Activated T-helper 2 cell treated with anti-CD3 and anti-CD28 coated beads, Interferon-gamma antibody, Interleukin-2, Interleukin-4, amounts not matched to agents 10 μg/mL and 5 μg/mL and 100 μg/mL, durations not matched to agents 14 hours and 24 hours and 36 hours (primary cell): ENCODE data around the gene TGFB1I1. TPM values are rescaled to one million over a fixed set of nuclear protein-coding genes. Genes with fewer than 3 reads are reported as not detected.

Experiments
- DNase-seq: peaks from one replicate; pipeline ENCODE4 v3.0.0; 2021; ENCODE audit warnings: low spot score
- H3K27ac Mint-ChIP-seq: one replicate; pipeline ENCODE4 v1.8.0; 2021; ENCODE audit warnings: mixed read lengths
- H3K27me3 Mint-ChIP-seq: one replicate; pipeline ENCODE4 v1.8.0; 2021; ENCODE audit warnings: low read depth, mixed read lengths
- H3K36me3 Mint-ChIP-seq: one replicate; pipeline ENCODE4 v1.8.0; 2021; ENCODE audit warnings: low read depth, mixed read lengths
- H3K4me1 Mint-ChIP-seq: one replicate; pipeline ENCODE4 v1.8.0; 2021; ENCODE audit warnings: low read depth, mixed read lengths
- H3K4me3 Mint-ChIP-seq: one replicate; pipeline ENCODE4 v1.8.0; 2021; ENCODE audit warnings: low read depth, mild to moderate bottlenecking, moderate library complexity, mixed read lengths
- H3K9me3 Mint-ChIP-seq: one replicate; pipeline ENCODE4 v1.8.0; 2021; ENCODE audit warnings: mixed read lengths
- intact Hi-C: fragments of 100-400 bp; cut with micrococcal nuclease; formaldehyde crosslinking; loops from one replicate; pipeline ENCODE4 v1.15.1; 2023
- total RNA-seq: library from RNA; stranded (reverse); gene quantifications from 2 replicates; pipeline ENCODE4 v1.2.3, GENCODE V29; 2022

Gene TGFB1I1
- total RNA-seq, 1 donor from 2014 or later, result 1.7 TPM

- Mint-ChIP-seq H3K4me3 (no peak overlapping the region), H3K27me3 (peaks cover 13% of the 10 kb centered on the region), H3K36me3 (peaks cover 26% of the 10 kb centered on the region), H3K27ac (no peak overlapping the region), H3K4me1 (peaks cover 10% of the 10 kb centered on the region), H3K9me3 (no peaks in the 10 kb centered on the region)
- intact Hi-C loops, result no loop called here
- no peak for DNase-seq
Observed at GRCh38 chr16:31467151-31467773, 4.7 kb upstream of the TGFB1I1 start.

- H3K9me3 Mint-ChIP-seq, result no peaks in the 10 kb centered on the region
- peaks cover 23% of the 10 kb centered on the region for H3K36me3 Mint-ChIP-seq
- peaks cover 10% of the 10 kb centered on the region for H3K4me1 Mint-ChIP-seq
- H3K27ac Mint-ChIP-seq, result no peak overlapping the region
- peaks cover 18% of the 10 kb centered on the region for H3K27me3 Mint-ChIP-seq
- intact Hi-C loops, result no loop called here
- no peak for DNase-seq
- no peak overlapping the region for H3K4me3 Mint-ChIP-seq
Observed at GRCh38 chr16:31467858-31468257, 4.1 kb upstream of the TGFB1I1 start.

- intact Hi-C loops, result no loop called here
- H3K4me3 Mint-ChIP-seq, result no peak overlapping the region
Observed at GRCh38 chr16:31470615-31471014, 1.3 kb upstream of the TGFB1I1 start.

GRCh38 chr16:31471241-31471874, 594 bp upstream of the TGFB1I1 start:
- Mint-ChIP-seq H3K4me3 (peak overlapping the region; percentile 11), H3K9me3 (no peaks in the 10 kb centered on the region), H3K27ac (no peak overlapping the region), H3K36me3 (peaks cover 8% of the 10 kb centered on the region), H3K27me3 (peaks cover 33% of the 10 kb centered on the region), H3K4me1 (peaks cover 14% of the 10 kb centered on the region)
- DNase-seq, result no peak
- intact Hi-C loops, result no loop called here

More at GRCh38 chr16:31470615-31471014, 1.3 kb upstream of the TGFB1I1 start:
- Mint-ChIP-seq H3K27ac (no peak overlapping the region), H3K9me3 (no peaks in the 10 kb centered on the region), H3K36me3 (peaks cover 12% of the 10 kb centered on the region), H3K4me1 (peaks cover 10% of the 10 kb centered on the region), H3K27me3 (peaks cover 27% of the 10 kb centered on the region)
- DNase-seq, result no peak

- H3K4me3 Mint-ChIP-seq, result peak overlapping the region; percentile 26
- H3K4me1 Mint-ChIP-seq, result peaks cover 10% of the 10 kb centered on the region
- DNase-seq, result no peak
- H3K27me3 Mint-ChIP-seq, result peaks cover 34% of the 10 kb centered on the region
- H3K36me3 Mint-ChIP-seq, result no peaks in the 10 kb centered on the region
- no peaks in the 10 kb centered on the region for H3K9me3 Mint-ChIP-seq
- intact Hi-C loops, result no loop called here
- no peak overlapping the region for H3K27ac Mint-ChIP-seq
Observed at GRCh38 chr16:31472709-31473203, 804 bp downstream of the TGFB1I1 start.

GRCh38 chr16:31473264-31473984, 1.5 kb downstream of the TGFB1I1 start:
- Mint-ChIP-seq H3K4me3 (no peak overlapping the region), H3K4me1 (peaks cover 15% of the 10 kb centered on the region), H3K27ac (no peak overlapping the region), H3K9me3 (no peaks in the 10 kb centered on the region), H3K27me3 (peaks cover 36% of the 10 kb centered on the region), H3K36me3 (no peaks in the 10 kb centered on the region)
- DNase-seq, result no peak
- intact Hi-C loops, result no loop called here

GRCh38 chr16:31474173-31474714, 2.3 kb downstream of the TGFB1I1 start:
- no peaks in the 10 kb centered on the region for H3K36me3 Mint-ChIP-seq
- intact Hi-C loops, result no loop called here
- no peaks in the 10 kb centered on the region for H3K9me3 Mint-ChIP-seq
- peaks cover 36% of the 10 kb centered on the region for H3K27me3 Mint-ChIP-seq
- H3K4me1 Mint-ChIP-seq, result peaks cover 15% of the 10 kb centered on the region
- H3K27ac Mint-ChIP-seq, result no peak overlapping the region
- no peak overlapping the region for H3K4me3 Mint-ChIP-seq
- no peak for DNase-seq

- H3K27me3 Mint-ChIP-seq, result peaks cover 41% of the 10 kb centered on the region
- intact Hi-C loops, result no loop called here
- H3K4me1 Mint-ChIP-seq, result peaks cover 15% of the 10 kb centered on the region
- no peak for DNase-seq
- H3K27ac Mint-ChIP-seq, result no peak overlapping the region
- H3K4me3 Mint-ChIP-seq, result no peak overlapping the region
- no peaks in the 10 kb centered on the region for H3K9me3 Mint-ChIP-seq
- H3K36me3 Mint-ChIP-seq, result no peaks in the 10 kb centered on the region
Observed at GRCh38 chr16:31474773-31475738, 3.1 kb downstream of the TGFB1I1 start.

GRCh38 chr16:31475946-31476302, 4.0 kb downstream of the TGFB1I1 start:
- DNase-seq, result no peak
- Mint-ChIP-seq H3K4me1 (peaks cover 15% of the 10 kb centered on the region), H3K27ac (no peak overlapping the region), H3K9me3 (no peaks in the 10 kb centered on the region), H3K27me3 (peaks cover 41% of the 10 kb centered on the region), H3K4me3 (peak overlapping the region; percentile 83), H3K36me3 (no peaks in the 10 kb centered on the region)
- intact Hi-C loops, result no loop called here

GRCh38 chr16:31476303-31477219, 4.6 kb downstream of the TGFB1I1 start:
- H3K27ac Mint-ChIP-seq, result no peak overlapping the region
- H3K36me3 Mint-ChIP-seq, result no peaks in the 10 kb centered on the region
- intact Hi-C loops, result loop anchor here (1.0 kb wide), 1 partner anchor 17 kb away; the partner anchor contains the start of gene ARMC5
- H3K27me3 Mint-ChIP-seq, result peaks cover 39% of the 10 kb centered on the region
- H3K9me3 Mint-ChIP-seq, result no peaks in the 10 kb centered on the region
- peak; percentile 72 for DNase-seq
- H3K4me1 Mint-ChIP-seq, result peaks cover 15% of the 10 kb centered on the region
- H3K4me3 Mint-ChIP-seq, result peak overlapping the region; percentile 83
